A673 (cell line): ENCODE results near the gene LRRC52. TPM values are rescaled to one million over a fixed set of nuclear protein-coding genes. Genes with fewer than 3 reads are reported as not detected.

ENCODE experiments used
- BruUV-seq: library from RNA; stranded (reverse); fragments of 400-500 nt; replicated peaks from 2 replicates; lab custom pipeline; 2021; lab: Mats Ljungman, UMichigan
- CTCF ChIA-PET: fragments of 300-600 bp; sonication (Branson Sonifier 250); formaldehyde crosslinking; loops from one replicate; lab custom pipeline; 2022; ENCODE audit warnings: antibody characterized with exemption; lab: Charles Lee
- POLR2A ChIA-PET: fragments of 300-600 bp; sonication (Branson Sonifier 250); formaldehyde crosslinking; loops from one replicate; lab custom pipeline; 2022; ENCODE audit warnings: antibody characterized with exemption; ENCODE audit not compliant: low non-redundant PET; lab: Charles Lee
- DNase-seq: peaks from one replicate; pipeline ENCODE4 v3.0.0-alpha.2; 2015; ENCODE audit warnings: low spot score
- H3K27ac ChIP-seq: fragments of 200-600 bp; sonication (generic); 2 replicates; pipeline ENCODE4 v1.5.1; 2016; ENCODE audit warnings: mixed run types, low read depth, mild to moderate bottlenecking, mixed read lengths, antibody characterized with exemption, low read length; ENCODE audit not compliant: poor library complexity, severe bottlenecking
- H3K27me3 ChIP-seq: fragments of 200-600 bp; sonication (generic); replicated peaks from 2 replicates; pipeline ENCODE4 v1.6.1; 2017; ENCODE audit warnings: mixed run types, low read depth, mild to moderate bottlenecking, mixed read lengths, antibody characterized with exemption, low read length; ENCODE audit not compliant: insufficient read depth, poor library complexity
- H3K36me3 ChIP-seq: fragments of 200-600 bp; sonication (generic); 2 replicates; pipeline ENCODE4 v1.6.1; 2016; ENCODE audit warnings: mixed run types, mild to moderate bottlenecking, mixed read lengths, antibody characterized with exemption, low read length; ENCODE audit not compliant: insufficient read depth, poor library complexity, severe bottlenecking
- H3K4me1 ChIP-seq: fragments of 200-600 bp; sonication (generic); 2 replicates; pipeline ENCODE4 v1.6.1; 2017; ENCODE audit warnings: mixed run types, mild to moderate bottlenecking, mixed read lengths, antibody characterized with exemption, low read length; ENCODE audit not compliant: insufficient read depth, poor library complexity, severe bottlenecking
- H3K4me3 ChIP-seq: fragments of 200-600 bp; sonication (generic); 2 replicates; pipeline ENCODE4 v1.5.1; 2016; ENCODE audit warnings: low read depth, mixed run types, mild to moderate bottlenecking, mixed read lengths, low read length; ENCODE audit not compliant: poor library complexity, severe bottlenecking
- H3K9me3 ChIP-seq: fragments of 200-600 bp; sonication (generic); 2 replicates; pipeline ENCODE4 v1.6.1; 2016; ENCODE audit warnings: mixed run types, low read depth, mild to moderate bottlenecking, mixed read lengths, antibody characterized with exemption, low read length; ENCODE audit not compliant: poor library complexity, severe bottlenecking
- EZH2 ChIP-seq: fragments of 200-600 bp; sonication (generic); IDR thresholded peaks from 2 replicates; pipeline ENCODE4 v1.6.1; 2017; ENCODE audit warnings: borderline replicate concordance, low read depth, mild to moderate bottlenecking, mixed read lengths, antibody characterized with exemption, low read length; ENCODE audit not compliant: poor library complexity, severe bottlenecking
- intact Hi-C: fragments of 100-400 bp; cut with micrococcal nuclease; formaldehyde crosslinking; loops from one replicate; pipeline ENCODE4 v1.10.0; 2022; ENCODE audit not compliant: unreplicated experiment
- total RNA-seq: library from RNA; stranded (reverse); gene quantifications from 2 replicates; pipeline ENCODE4 v1.2.3, GENCODE V29; 2021
- TF ChIP-seq, protein P1 (sequence below): fragments of 300-800, 200-600 bp; sonication (generic); conservative IDR thresholded peaks from 2 replicates; pipeline ENCODE4 v1.5.1; 2017; ENCODE audit warnings: low read depth, mild to moderate bottlenecking, antibody characterized with exemption, low read length, moderate library complexity, mixed read lengths

LRRC52 gene
- total RNA-seq, 1 experiment from 2014 or later = not detected

GRCh38 chr1:165573787-165574186, 30.0 kb downstream of the LRRC52 start:
- TF ChIP-seq, protein P1, sequence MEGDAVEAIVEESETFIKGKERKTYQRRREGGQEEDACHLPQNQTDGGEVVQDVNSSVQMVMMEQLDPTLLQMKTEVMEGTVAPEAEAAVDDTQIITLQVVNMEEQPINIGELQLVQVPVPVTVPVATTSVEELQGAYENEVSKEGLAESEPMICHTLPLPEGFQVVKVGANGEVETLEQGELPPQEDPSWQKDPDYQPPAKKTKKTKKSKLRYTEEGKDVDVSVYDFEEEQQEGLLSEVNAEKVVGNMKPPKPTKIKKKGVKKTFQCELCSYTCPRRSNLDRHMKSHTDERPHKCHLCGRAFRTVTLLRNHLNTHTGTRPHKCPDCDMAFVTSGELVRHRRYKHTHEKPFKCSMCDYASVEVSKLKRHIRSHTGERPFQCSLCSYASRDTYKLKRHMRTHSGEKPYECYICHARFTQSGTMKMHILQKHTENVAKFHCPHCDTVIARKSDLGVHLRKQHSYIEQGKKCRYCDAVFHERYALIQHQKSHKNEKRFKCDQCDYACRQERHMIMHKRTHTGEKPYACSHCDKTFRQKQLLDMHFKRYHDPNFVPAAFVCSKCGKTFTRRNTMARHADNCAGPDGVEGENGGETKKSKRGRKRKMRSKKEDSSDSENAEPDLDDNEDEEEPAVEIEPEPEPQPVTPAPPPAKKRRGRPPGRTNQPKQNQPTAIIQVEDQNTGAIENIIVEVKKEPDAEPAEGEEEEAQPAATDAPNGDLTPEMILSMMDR = no peak
- no peak for TF ChIP-seq EZH2
- ChIA-PET POLR2A (no interaction called here), CTCF (no interaction called here)
- no peak overlapping the region for H3K27ac ChIP-seq
- no peak for DNase-seq
- peaks cover 11% of the 10 kb centered on the region for H3K27me3 ChIP-seq
- no peak overlapping the region for H3K4me3 ChIP-seq
- H3K9me3 ChIP-seq = no peaks in the 10 kb centered on the region
- no peaks in the 10 kb centered on the region for H3K4me1 ChIP-seq
- BruUV-seq = no TSS peak
- H3K36me3 ChIP-seq = no peaks in the 10 kb centered on the region
- intact Hi-C loops = no loop called here

DNA sequence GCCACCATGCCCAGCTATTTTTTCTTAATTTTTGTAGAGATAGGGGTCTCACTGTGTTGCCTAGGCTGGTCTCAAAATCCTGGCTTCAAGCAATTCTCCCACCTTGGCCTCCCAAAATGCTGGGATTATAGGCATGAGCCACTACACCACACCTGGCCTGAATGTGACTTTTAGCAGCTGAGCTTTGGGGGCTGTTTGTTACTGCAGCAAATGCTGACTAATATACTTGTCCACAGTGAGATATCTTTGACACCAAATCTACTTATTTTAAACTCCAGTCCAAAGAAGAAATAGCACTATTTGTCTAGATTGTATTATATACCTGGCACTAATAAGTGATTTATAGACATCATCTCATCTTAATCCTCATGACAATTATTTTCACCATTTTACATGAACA, 30.5 kb downstream of the LRRC52 start:
- BruUV-seq = no TSS peak
- Histone ChIP-seq H3K4me3 (no peak overlapping the region), H3K4me1 (no peaks in the 10 kb centered on the region), H3K36me3 (no peaks in the 10 kb centered on the region), H3K9me3 (no peaks in the 10 kb centered on the region), H3K27ac (no peak overlapping the region), H3K27me3 (peaks cover 11% of the 10 kb centered on the region)
- DNase-seq = no peak
- ChIA-PET CTCF (interaction anchor here (1.2 kb wide), 1 partner anchor 18 kb away, joined by 5 read pairs; no protein-coding TSS in a partner anchor), POLR2A (no interaction called here)
- intact Hi-C loops = no loop called here
- TF ChIP-seq, protein P1 = no peak
- TF ChIP-seq EZH2 = no peak

- Histone ChIP-seq H3K27ac (no peak overlapping the region), H3K36me3 (no peaks in the 10 kb centered on the region), H3K4me1 (no peaks in the 10 kb centered on the region), H3K4me3 (no peak overlapping the region), H3K9me3 (no peaks in the 10 kb centered on the region), H3K27me3 (peaks cover 11% of the 10 kb centered on the region)
- CTCF ChIA-PET = interaction anchor here (1.2 kb wide), 1 partner anchor 17 kb away, joined by 5 read pairs; no protein-coding TSS in a partner anchor
- TF ChIP-seq EZH2 = no peak
- TF ChIP-seq, protein P1 = no peak
- DNase-seq = no peak
- intact Hi-C loops = no loop called here
- BruUV-seq = no TSS peak
- POLR2A ChIA-PET = no interaction called here
Measured at GRCh38 chr1:165575468-165576099, 31.8 kb downstream of the LRRC52 start.
